HS-27A (cell line): Measurements from ENCODE around the gene GAPDHS.

Experiments used
- DNase-seq: peaks from one replicate; pipeline ENCODE4 v3.0.0-alpha.2; 2012; ENCODE audit warnings: low read depth, missing footprints

GAPDHS gene

GRCh38 chr19:35510626-35510964 lies 22.7 kb upstream of the GAPDHS start:
- DNase-seq: no peak

GRCh38 chr19:35511337-35511736 lies 21.9 kb upstream of the GAPDHS start:
- no peak for DNase-seq

- no peak for DNase-seq
Measured at GRCh38 chr19:35512831-35513627, 20.2 kb upstream of the GAPDHS start.

GRCh38 chr19:35513628-35514281 lies 19.5 kb upstream of the GAPDHS start, which contains the start of gene DMKN:
TSS of gene DMKN (minus strand) at chr19:35513649. CDS start at chr19:35513475, 174 bp downstream.
- DNase-seq: no peak

GRCh38 chr19:35514282-35514809 lies 18.9 kb upstream of the GAPDHS start:
- no peak for DNase-seq

- no peak for DNase-seq
Measured at GRCh38 chr19:35516310-35516709, 16.9 kb upstream of the GAPDHS start.

- DNase-seq: no peak
Measured at GRCh38 chr19:35517342-35517741, 15.9 kb upstream of the GAPDHS start.

GRCh38 chr19:35518313-35518712 lies 14.9 kb upstream of the GAPDHS start:
- DNase-seq: peak; percentile 99

- no peak for DNase-seq
Measured at GRCh38 chr19:35519291-35519690, 14.0 kb upstream of the GAPDHS start.

GRCh38 chr19:35521124-35521743 lies 12.0 kb upstream of the GAPDHS start:
- DNase-seq: no peak

- DNase-seq: no peak
Measured at GRCh38 chr19:35522745-35523327, 10.4 kb upstream of the GAPDHS start.

GRCh38 chr19:35524181-35524837 lies 8.9 kb upstream of the GAPDHS start:
- no peak for DNase-seq

- no peak for DNase-seq
Measured at GRCh38 chr19:35525873-35526272, 7.4 kb upstream of the GAPDHS start.

GRCh38 chr19:35528218-35529038 lies 4.8 kb upstream of the GAPDHS start, which contains the start of gene SBSN:
TSS of gene SBSN (minus strand) at chr19:35528311. CDS start at chr19:35528281, 30 bp downstream.
- DNase-seq: peak; percentile 73

- DNase-seq: no peak
Measured at GRCh38 chr19:35529241-35530218, 3.7 kb upstream of the GAPDHS start.

- no peak for DNase-seq
Measured at GRCh38 chr19:35531291-35531690, 2.0 kb upstream of the GAPDHS start.

GRCh38 chr19:35533822-35534392 lies 651 bp downstream of the GAPDHS start:
- DNase-seq: no peak

- no peak for DNase-seq
Measured at GRCh38 chr19:35534803-35535480, 1.7 kb downstream of the GAPDHS start.

- DNase-seq: no peak
Measured at GRCh38 chr19:35539314-35539713, 6.1 kb downstream of the GAPDHS start.
